ES-I3 (cell line): ENCODE measurements around the gene CAMK2B.

ENCODE experiments used
- H3K36me3 ChIP-seq: 2 replicates; pipeline ENCODE4 v1.6.1; 2013; ENCODE audit warnings: mild to moderate bottlenecking, low read length, control low read depth, moderate library complexity; ENCODE audit not compliant: insufficient read depth
- H3K4me1 ChIP-seq: 2 replicates; pipeline ENCODE4 v1.6.1; 2013; ENCODE audit warnings: mild to moderate bottlenecking, control low read depth, low read length; ENCODE audit not compliant: insufficient read depth
- H3K9ac ChIP-seq: 2 replicates; pipeline ENCODE4 v1.6.1; 2013; ENCODE audit warnings: low read depth, mild to moderate bottlenecking, low read length, moderate library complexity
- H3K9me3 ChIP-seq: 2 replicates; pipeline ENCODE4 v1.6.1; 2013; ENCODE audit warnings: mild to moderate bottlenecking, low read length, moderate library complexity; ENCODE audit not compliant: control insufficient read depth, insufficient read depth

The CAMK2B gene

GRCh38 chr7:44289341-44290251 lies 35.8 kb downstream of the CAMK2B start:
- H3K4me1 ChIP-seq, result no peaks in the 10 kb centered on the region
- no peak overlapping the region for H3K9ac ChIP-seq
- H3K36me3 ChIP-seq, result no peaks in the 10 kb centered on the region
- H3K9me3 ChIP-seq, result no peaks in the 10 kb centered on the region

GRCh38 chr7:44288811-44289340 lies 36.5 kb downstream of the CAMK2B start:
- Histone ChIP-seq H3K36me3 (no peaks in the 10 kb centered on the region), H3K9ac (no peak overlapping the region), H3K4me1 (no peaks in the 10 kb centered on the region), H3K9me3 (no peaks in the 10 kb centered on the region)

- Histone ChIP-seq H3K9ac (no peak overlapping the region), H3K4me1 (no peaks in the 10 kb centered on the region), H3K9me3 (no peaks in the 10 kb centered on the region)
These were observed 37.1 kb downstream of the CAMK2B start for GRCh38 chr7:44288381-44288685.

GRCh38 chr7:44287488-44288380 lies 37.7 kb downstream of the CAMK2B start:
- no peaks in the 10 kb centered on the region for H3K36me3 ChIP-seq
- H3K4me1 ChIP-seq, result no peaks in the 10 kb centered on the region
- no peaks in the 10 kb centered on the region for H3K9me3 ChIP-seq
- no peak overlapping the region for H3K9ac ChIP-seq

More at GRCh38 chr7:44288381-44288685, 37.1 kb downstream of the CAMK2B start:
- H3K36me3 ChIP-seq, result no peaks in the 10 kb centered on the region

- no peak overlapping the region for H3K9ac ChIP-seq
- H3K4me1 ChIP-seq, result no peaks in the 10 kb centered on the region
- H3K36me3 ChIP-seq, result no peaks in the 10 kb centered on the region
- H3K9me3 ChIP-seq, result no peaks in the 10 kb centered on the region
These were observed 38.5 kb downstream of the CAMK2B start for GRCh38 chr7:44286618-44287487.

- Histone ChIP-seq H3K36me3 (no peaks in the 10 kb centered on the region), H3K9ac (no peak overlapping the region), H3K4me1 (no peaks in the 10 kb centered on the region), H3K9me3 (no peaks in the 10 kb centered on the region)
These were observed 39.2 kb downstream of the CAMK2B start for GRCh38 chr7:44286182-44286617.

- Histone ChIP-seq H3K9ac (no peak overlapping the region), H3K9me3 (no peaks in the 10 kb centered on the region), H3K4me1 (no peaks in the 10 kb centered on the region)
These were observed 39.8 kb downstream of the CAMK2B start for GRCh38 chr7:44285561-44285960.

GRCh38 chr7:44284881-44285541 lies 40.4 kb downstream of the CAMK2B start:
- H3K9ac ChIP-seq, result no peak overlapping the region
- H3K9me3 ChIP-seq, result no peaks in the 10 kb centered on the region
- no peaks in the 10 kb centered on the region for H3K4me1 ChIP-seq
- H3K36me3 ChIP-seq, result no peaks in the 10 kb centered on the region

More at GRCh38 chr7:44285561-44285960, 39.8 kb downstream of the CAMK2B start:
- H3K36me3 ChIP-seq, result no peaks in the 10 kb centered on the region

- Histone ChIP-seq H3K36me3 (no peaks in the 10 kb centered on the region), H3K9me3 (no peaks in the 10 kb centered on the region), H3K9ac (no peak overlapping the region), H3K4me1 (no peaks in the 10 kb centered on the region)
These were observed 41.2 kb downstream of the CAMK2B start for GRCh38 chr7:44284216-44284615.

- Histone ChIP-seq H3K36me3 (no peaks in the 10 kb centered on the region), H3K9ac (no peak overlapping the region), H3K4me1 (no peaks in the 10 kb centered on the region)
These were observed 41.8 kb downstream of the CAMK2B start for GRCh38 chr7:44283381-44284211.

GRCh38 chr7:44282601-44283171 lies 42.7 kb downstream of the CAMK2B start:
- H3K9ac ChIP-seq, result no peak overlapping the region
- no peaks in the 10 kb centered on the region for H3K4me1 ChIP-seq
- H3K9me3 ChIP-seq, result no peaks in the 10 kb centered on the region
- no peaks in the 10 kb centered on the region for H3K36me3 ChIP-seq

More at GRCh38 chr7:44283381-44284211, 41.8 kb downstream of the CAMK2B start:
- no peaks in the 10 kb centered on the region for H3K9me3 ChIP-seq

- H3K4me1 ChIP-seq, result no peaks in the 10 kb centered on the region
- H3K9ac ChIP-seq, result no peak overlapping the region
- H3K9me3 ChIP-seq, result no peaks in the 10 kb centered on the region
These were observed 43.4 kb downstream of the CAMK2B start for GRCh38 chr7:44281811-44282600.

More at GRCh38 chr7:44281811-44282600, 43.4 kb downstream of the CAMK2B start:
- no peaks in the 10 kb centered on the region for H3K36me3 ChIP-seq
